ENCODE results near the gene CCHCR1. TPM values are rescaled to one million over a fixed set of nuclear protein-coding genes. Genes with fewer than 3 reads are reported as not detected.
"Not testable (repeated sequence)": the region's sequence is repeated elsewhere in the genome, so short reads cannot be mapped to it uniquely, and the experiment has no call there.

Gene CCHCR1
- polyA plus RNA-seq, 5 donors: 31.0 to 37.9 (median 31.8) TPM

GRCh38 chr6:31186052-31186734 is 28.6 kb upstream of the CCHCR1 start:
- no peak for DNase-seq

- DNase-seq: not testable (repeated sequence)
These were observed 28.1 kb upstream of the CCHCR1 start for GRCh38 chr6:31185695-31186051.

DNA sequence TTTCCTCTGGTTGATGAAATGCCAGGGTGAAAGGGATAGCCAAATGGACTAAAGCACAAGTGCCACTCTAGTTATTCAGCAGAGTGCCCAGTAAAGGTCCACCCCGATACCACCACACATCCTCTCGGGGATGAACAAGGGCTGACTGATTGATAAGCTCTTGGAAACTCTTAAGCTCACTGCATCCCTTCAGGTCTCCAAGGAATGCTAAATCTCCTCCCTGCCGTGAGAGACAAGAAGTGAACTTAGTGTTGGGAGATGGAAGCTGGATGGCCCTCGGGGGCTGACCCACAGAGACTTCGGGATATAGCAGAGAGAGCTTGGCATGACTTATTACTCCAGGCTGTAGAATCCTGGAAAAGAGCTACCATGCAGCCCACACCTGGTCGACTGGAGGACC is 26.3 kb upstream of the CCHCR1 start:
- not testable (repeated sequence) for DNase-seq

GRCh38 chr6:31183287-31183686 is 25.7 kb upstream of the CCHCR1 start:
- DNase-seq: not testable (repeated sequence)

- DNase-seq: peak in 1 of 2 donors; percentile 33
These were observed 22.9 kb upstream of the CCHCR1 start for GRCh38 chr6:31180500-31180899.

GRCh38 chr6:31179896-31180295 is 22.3 kb upstream of the CCHCR1 start:
- no peak for DNase-seq

GRCh38 chr6:31179042-31179386 is 21.4 kb upstream of the CCHCR1 start:
- DNase-seq: no peak

DNA sequence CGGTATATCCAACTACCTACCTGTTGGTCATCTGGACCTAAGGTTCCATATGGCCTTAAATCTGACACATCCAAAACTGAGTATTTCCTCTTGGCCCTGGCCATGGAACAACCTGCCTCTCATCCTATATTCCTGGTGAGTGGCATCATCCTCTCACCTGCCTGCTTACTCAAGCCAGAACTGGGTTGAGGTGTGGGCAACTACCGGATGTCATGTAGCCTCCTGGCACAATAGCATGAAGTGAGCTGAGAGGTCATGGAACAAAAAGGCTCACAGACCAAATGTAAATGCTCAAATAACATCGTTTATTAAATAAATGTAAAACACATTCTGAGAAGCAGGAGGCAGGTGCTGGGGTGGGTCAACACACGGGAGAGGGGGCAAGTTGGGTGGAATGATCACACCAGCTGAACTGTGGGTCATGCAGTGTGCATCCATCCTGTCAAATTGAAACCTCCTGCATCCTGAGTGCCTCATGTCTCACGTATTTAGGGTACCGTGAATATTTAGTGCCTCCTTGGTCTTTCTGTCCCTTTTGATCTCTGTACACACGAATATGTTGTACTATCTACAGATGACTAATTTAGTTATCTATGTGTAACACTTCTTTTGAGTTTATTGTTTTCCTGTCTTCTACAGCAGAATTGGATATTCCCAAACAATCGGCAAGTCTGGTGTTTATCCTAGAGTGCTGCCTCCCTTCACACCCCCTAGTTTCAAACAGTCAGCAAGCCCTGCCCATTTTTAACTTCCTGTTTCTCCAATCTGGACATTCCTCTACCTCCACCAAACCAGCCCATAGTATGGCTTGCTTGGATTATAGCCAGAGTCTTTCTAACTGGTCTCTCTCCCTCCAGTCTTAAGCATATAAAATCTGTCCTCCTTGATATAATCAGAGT is 20.8 kb upstream of the CCHCR1 start:
- no peak for DNase-seq

DNA sequence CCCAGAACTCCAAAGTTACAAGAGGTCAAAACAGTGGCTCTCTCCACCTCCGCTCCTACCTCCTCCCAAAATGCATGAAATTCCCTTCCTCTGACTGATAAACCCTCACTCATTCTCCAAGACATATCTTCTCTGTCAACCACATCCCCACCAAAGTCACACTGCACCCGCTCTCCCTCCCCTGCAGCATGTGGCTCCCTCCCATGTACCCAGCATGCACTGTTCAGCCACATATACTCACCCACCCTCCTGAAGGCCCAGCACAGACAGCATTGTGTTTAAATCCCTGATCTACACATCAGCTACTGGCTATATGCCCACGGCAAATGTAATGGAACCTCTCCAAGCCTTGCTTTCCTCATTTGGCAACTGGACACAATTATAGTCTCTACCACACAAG is 18.4 kb upstream of the CCHCR1 start:
- peak in 1 of 2 donors; percentile 44 for DNase-seq

DNA sequence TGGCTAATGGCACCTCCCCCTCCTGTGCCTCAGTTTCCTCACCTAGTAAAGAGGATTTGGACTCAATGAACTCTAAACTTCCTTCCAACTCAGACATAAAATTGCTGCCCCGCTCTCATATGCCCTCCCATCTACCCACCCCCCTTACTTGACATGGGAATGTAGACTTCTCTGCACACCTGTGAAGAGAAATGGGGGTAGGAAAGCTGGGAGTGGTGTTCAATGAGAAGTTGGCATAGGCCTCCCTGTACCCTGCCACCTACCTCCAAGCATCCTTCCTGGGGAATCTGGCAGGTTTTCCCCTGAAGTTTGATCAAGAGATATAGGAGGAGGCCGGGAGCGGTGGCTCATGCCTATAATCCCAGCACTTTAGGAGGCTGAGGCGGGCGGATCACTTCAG is 16.8 kb upstream of the CCHCR1 start:
- no peak for DNase-seq

GRCh38 chr6:31173406-31173805 is 15.8 kb upstream of the CCHCR1 start:
- DNase-seq: no peak

DNA sequence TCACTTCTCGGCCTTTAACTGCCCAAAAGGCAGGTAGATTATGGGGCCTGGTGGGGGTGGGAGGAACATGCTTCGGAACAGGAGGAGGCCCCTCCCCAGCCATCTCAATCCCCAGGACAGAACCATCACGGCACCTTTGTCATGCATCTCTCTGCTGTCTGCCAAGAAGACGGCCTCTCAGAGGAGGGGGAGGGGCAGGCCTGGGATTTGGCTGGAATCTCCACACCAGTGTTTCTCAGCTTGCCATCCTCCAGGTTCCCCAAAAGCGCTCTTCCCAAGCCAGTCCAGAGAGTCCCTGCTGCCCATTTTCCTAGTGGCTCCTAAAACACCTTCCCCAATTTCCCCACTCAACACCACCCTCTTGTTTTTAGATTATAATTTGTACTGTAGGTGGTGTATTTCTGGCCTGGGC is 15.4 kb upstream of the CCHCR1 start:
- DNase-seq: no peak

GRCh38 chr6:31171931-31172905 is 14.6 kb upstream of the CCHCR1 start:
- no peak for DNase-seq

DNA sequence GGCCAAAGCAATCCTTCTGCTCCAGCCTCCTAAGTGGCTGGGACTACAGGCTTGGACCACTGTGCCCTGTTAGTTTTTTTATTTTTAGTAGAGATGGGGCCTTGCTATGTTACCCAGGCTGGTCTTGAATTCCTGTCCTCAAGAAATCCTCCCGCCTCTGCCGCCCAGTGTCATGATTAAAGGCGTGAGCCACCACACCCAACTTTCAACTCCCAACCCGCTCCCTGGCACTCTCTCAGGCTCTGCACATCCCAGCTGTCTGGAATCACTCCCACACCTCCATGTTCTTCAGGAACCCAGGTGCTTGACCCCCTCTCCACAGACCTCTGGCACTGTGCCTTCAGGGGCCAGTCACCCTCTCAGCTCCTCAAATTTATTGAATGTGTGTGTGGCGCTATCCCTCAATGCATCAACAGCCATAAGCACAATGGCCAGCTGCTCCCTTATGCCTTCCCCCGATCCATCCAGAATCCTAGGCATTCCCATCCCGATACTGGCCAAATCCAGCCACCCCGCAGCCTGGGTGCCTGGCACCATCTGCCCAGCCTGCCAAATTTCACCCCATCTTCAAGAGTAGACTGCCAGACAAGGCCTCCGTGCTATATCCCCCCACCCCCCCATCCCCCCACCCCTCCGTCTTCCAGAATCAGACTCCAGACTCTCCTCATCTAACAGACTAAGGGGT is 13.5 kb upstream of the CCHCR1 start:
- DNase-seq: no peak

DNA sequence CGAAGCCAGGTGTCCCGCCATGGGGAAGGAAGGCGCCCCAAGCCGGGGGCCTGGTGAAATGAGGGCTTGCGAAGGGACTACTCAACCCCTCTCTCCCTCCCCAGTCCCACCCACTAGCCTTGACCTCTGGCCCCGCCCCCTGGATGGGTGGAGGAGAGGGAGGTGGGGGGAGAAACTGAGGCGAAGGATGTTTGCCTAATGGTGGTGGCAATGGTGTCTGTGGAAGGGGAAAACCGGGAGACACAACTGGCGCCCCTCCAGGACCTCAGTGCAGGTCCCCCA is 12.9 kb upstream of the CCHCR1 start, which contains the start of gene POU5F1:
POU5F1 (minus strand) TSS at position 83 of the 282 bp plus-strand sequence; CDS start at position 21, 62 bp downstream.
- no peak for DNase-seq

- not testable (repeated sequence) for DNase-seq
These were observed 12.4 kb upstream of the CCHCR1 start for GRCh38 chr6:31169858-31170599.

DNA sequence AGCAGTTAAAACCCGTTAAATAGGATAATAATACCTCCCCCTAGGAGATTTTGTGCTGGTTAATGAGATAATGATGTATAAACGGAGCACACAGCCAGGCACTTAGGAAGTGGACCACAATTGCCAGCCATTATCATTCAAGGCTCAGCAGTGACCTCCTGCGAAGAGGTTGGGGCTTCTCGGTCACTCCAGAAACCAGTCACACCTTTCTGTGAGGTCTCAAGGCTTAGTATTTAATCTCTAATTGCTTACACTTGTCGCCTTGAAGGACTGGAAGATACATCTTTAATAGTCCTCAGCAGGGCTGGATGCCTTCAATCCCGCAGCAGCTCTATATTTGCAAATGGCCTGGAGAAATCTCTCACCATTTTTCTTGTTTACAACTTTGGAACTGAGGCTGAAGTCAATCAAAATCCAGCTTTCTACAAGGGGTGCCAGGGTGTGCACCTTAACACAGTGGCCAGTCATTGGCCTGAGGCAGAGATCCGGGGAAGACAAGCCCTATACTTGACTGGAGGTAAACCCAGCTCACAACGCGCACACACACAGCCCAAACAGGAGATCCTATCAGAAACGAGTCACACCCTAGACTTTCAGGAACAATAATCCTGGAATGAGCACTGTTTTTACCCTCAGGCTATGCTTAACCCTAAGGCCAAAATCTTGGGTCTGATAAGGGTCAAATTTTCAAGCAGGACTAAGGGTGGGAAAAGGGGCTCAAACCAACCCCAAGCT is 11.7 kb upstream of the CCHCR1 start:
- no peak for DNase-seq

DNA sequence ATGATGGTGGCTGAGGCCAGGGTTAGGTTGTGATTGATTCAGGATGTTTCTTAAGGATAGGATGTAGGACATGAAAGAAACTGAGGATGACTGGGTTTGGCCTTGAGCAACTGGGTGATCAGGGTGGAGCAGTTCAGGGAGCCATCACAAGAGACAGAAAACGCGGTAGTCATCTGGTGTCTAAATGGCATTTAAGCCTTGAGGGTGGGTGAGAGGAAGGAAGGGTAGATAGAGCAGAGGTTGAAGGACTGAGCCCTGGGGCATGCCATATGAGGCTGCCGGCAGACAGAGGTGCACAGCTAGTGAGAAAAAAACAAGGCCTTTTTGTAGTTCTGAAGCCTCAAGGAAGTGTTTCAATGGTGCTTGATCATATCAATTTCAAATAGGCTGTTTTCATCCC is 11.0 kb upstream of the CCHCR1 start:
- no peak for DNase-seq

DNA sequence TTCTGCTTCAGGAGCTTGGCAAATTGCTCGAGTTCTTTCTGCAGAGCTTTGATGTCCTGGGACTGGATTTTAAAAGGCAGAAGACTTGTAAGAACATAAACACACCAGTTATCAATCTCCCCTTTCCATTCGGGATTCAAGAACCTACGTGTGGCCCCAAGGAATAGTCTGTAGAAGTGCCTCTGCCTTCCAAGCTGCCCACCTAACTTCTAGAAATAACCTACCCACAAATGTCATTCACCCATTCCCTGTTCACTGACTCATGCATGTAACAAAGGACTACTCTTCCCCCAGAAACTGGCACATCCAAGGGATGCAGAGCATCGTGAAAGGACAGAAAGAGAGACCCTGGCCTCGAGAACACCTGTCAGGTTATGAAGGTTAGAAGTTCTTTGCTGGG is 8.4 kb upstream of the CCHCR1 start:
- DNase-seq: no peak

All from right lung (tissue), 5 donors.